Endodermal cell (in vitro differentiated cells): Measurements from ENCODE around the gene ADAR. TPM values are rescaled to one million over a fixed set of nuclear protein-coding genes. Genes with fewer than 3 reads are reported as not detected.

Experiments used
- DNase-seq: peaks from one replicate; pipeline ENCODE4 v3.0.0-alpha.2; 2017
- H3K27ac ChIP-seq: 2 replicates; pipeline ENCODE4 v1.5.1; 2013; ENCODE audit warnings: mild to moderate bottlenecking, low read depth, low read length, moderate library complexity
- H3K27me3 ChIP-seq: 2 replicates; pipeline ENCODE4 v1.6.1; 2013; ENCODE audit warnings: mild to moderate bottlenecking, low read length, moderate library complexity; ENCODE audit not compliant: insufficient read depth, control insufficient read depth, poor library complexity, severe bottlenecking
- H3K36me3 ChIP-seq: 2 replicates; pipeline ENCODE4 v1.7.0; 2013; ENCODE audit warnings: mild to moderate bottlenecking, low read length, moderate library complexity; ENCODE audit not compliant: control insufficient read depth, insufficient read depth
- H3K4me1 ChIP-seq: one replicate; pipeline ENCODE4 v1.7.0; 2013; ENCODE audit warnings: low read length; ENCODE audit not compliant: control insufficient read depth, insufficient read depth
- H3K4me3 ChIP-seq: 2 replicates; pipeline ENCODE4 v1.5.1; 2013; ENCODE audit warnings: mild to moderate bottlenecking, low read length, moderate library complexity
- H3K9ac ChIP-seq: 2 replicates; pipeline ENCODE4 v1.6.1; 2013; ENCODE audit warnings: mild to moderate bottlenecking, low read length, moderate library complexity; ENCODE audit not compliant: poor library complexity, severe bottlenecking; ENCODE audit errors: extremely low read depth
- H3K9me3 ChIP-seq: 2 replicates; pipeline ENCODE4 v1.6.1; 2013; ENCODE audit warnings: mild to moderate bottlenecking, low read length, moderate library complexity; ENCODE audit not compliant: control insufficient read depth
- H3K27ac Mint-ChIP-seq: 2 replicates; pipeline ENCODE4 v1.8.0; 2020; ENCODE audit warnings: mixed read lengths
- H3K27me3 Mint-ChIP-seq: 2 replicates; pipeline ENCODE4 v1.8.0; 2021; ENCODE audit warnings: mild to moderate bottlenecking, mixed read lengths; ENCODE audit not compliant: insufficient read depth
- H3K36me3 Mint-ChIP-seq: 2 replicates; pipeline ENCODE4 v1.8.0; 2020; ENCODE audit warnings: low read depth, mixed read lengths
- H3K4me1 Mint-ChIP-seq: 2 replicates; pipeline ENCODE4 v1.8.0; 2020; ENCODE audit warnings: mixed read lengths
- H3K4me3 Mint-ChIP-seq: 2 replicates; pipeline ENCODE4 v1.8.0; 2020; ENCODE audit warnings: mild to moderate bottlenecking, moderate library complexity, mixed read lengths
- H3K9me3 Mint-ChIP-seq: 2 replicates; pipeline ENCODE4 v1.8.0; 2020; ENCODE audit warnings: mild to moderate bottlenecking, mixed read lengths
- WGBS, 2 experiments: methylation state at CpG; one replicate each; pipeline versions ENCODE4 v1.1.5 to v1.1.7; 2013; ENCODE audit warnings: missing lambda C conversion rate in 2 of 2, mixed read lengths in 1 of 2; ENCODE audit not compliant: insufficient coverage in 1 of 2, insufficient read length in 1 of 2; 5-methylcytosine and 5-hydroxymethylcytosine counted together
- total RNA-seq, 2 donors: library from RNA; stranded (reverse); fragmentation: NEBNext Ultra II Directional in 1 of 2; extraction: Animal tissue kit (Norgen Biotek cat#: 25700) in 1 of 2; gene quantifications; 2 replicates in 1 of 2; 3 replicates in 1 of 2; pipeline ENCODE4 v1.2.1, GENCODE V29; 2021
- TF ChIP-seq, protein P1 (sequence below): fragments of 200-600 bp; sonication (generic); conservative IDR thresholded peaks from 2 replicates; pipeline ENCODE4 v1.5.0; 2021; ENCODE audit warnings: antibody characterized with exemption, mild to moderate bottlenecking

Gene ADAR
- total RNA-seq, 2 donors from 2014 or later = 148 to 166 TPM

DNA sequence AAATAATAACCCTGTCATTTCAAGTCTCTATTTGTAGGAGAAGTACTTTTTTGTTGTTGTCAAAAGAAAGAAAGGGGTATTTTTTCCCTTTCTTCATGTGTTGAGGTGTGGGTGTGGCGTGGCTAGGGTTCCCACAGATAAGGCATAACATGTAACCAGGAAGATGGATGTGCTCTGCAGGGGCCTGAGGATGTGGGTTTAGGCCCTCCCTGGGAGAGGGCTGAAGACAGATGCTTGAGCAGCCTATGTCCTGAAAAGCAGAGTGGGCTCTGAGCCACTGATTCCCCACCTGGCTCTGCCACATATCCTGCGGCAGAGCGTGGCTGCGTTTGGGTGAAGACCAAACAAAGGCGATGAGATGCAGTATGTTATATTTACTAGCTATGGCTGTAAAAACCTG is 13.9 kb upstream of the ADAR start:
- Mint-ChIP-seq H3K27ac (peak overlapping the region; percentile 55), H3K4me1 (peaks cover 17% of the 10 kb centered on the region), H3K36me3 (peaks cover 14% of the 10 kb centered on the region), H3K27me3 (no peaks in the 10 kb centered on the region), H3K9me3 (no peaks in the 10 kb centered on the region), H3K4me3 (no peak overlapping the region)
- Histone ChIP-seq H3K4me3 (no peak overlapping the region), H3K27ac (no peak overlapping the region), H3K4me1 (peaks cover 3% of the 10 kb centered on the region), H3K9ac (no peak overlapping the region), H3K27me3 (no peaks in the 10 kb centered on the region), H3K36me3 (peaks cover 27% of the 10 kb centered on the region), H3K9me3 (no peaks in the 10 kb centered on the region)
- DNase-seq = no peak
- WGBS, 2 experiments = 90 to 96% methylated on average over 4 to 5 of the region's 5 CpGs
- TF ChIP-seq, protein P1, sequence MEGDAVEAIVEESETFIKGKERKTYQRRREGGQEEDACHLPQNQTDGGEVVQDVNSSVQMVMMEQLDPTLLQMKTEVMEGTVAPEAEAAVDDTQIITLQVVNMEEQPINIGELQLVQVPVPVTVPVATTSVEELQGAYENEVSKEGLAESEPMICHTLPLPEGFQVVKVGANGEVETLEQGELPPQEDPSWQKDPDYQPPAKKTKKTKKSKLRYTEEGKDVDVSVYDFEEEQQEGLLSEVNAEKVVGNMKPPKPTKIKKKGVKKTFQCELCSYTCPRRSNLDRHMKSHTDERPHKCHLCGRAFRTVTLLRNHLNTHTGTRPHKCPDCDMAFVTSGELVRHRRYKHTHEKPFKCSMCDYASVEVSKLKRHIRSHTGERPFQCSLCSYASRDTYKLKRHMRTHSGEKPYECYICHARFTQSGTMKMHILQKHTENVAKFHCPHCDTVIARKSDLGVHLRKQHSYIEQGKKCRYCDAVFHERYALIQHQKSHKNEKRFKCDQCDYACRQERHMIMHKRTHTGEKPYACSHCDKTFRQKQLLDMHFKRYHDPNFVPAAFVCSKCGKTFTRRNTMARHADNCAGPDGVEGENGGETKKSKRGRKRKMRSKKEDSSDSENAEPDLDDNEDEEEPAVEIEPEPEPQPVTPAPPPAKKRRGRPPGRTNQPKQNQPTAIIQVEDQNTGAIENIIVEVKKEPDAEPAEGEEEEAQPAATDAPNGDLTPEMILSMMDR = no peak

DNA sequence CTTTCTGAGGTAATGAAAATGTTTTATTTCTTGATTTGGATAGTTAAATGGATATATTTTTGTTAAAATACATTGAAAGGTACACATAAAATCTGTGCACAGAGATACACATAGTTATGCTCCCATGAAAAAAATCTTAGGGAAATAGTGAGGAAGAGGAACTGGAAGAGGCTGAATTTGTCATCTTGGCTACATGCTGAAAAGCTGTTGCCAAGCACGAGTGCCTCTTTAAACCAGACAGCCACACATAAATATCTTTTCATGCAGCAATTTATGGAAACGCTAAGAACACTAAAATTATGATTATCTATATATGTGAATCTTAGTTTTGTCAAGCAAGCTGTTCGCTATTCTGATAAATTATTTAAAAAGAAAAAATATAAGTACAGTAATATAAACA is 12.8 kb upstream of the ADAR start:
- H3K9me3 ChIP-seq = no peaks in the 10 kb centered on the region
- Mint-ChIP-seq H3K36me3 (peaks cover 14% of the 10 kb centered on the region), H3K4me1 (peaks cover 21% of the 10 kb centered on the region), H3K27me3 (no peaks in the 10 kb centered on the region), H3K27ac (no peak overlapping the region), H3K4me3 (no peak overlapping the region), H3K9me3 (no peaks in the 10 kb centered on the region)
- TF ChIP-seq, protein P1 = no peak
- H3K9ac ChIP-seq = no peak overlapping the region
- H3K27me3 ChIP-seq = no peaks in the 10 kb centered on the region
- H3K4me3 ChIP-seq = no peak overlapping the region
- no peak overlapping the region for H3K27ac ChIP-seq
- DNase-seq = no peak
- peaks cover 27% of the 10 kb centered on the region for H3K36me3 ChIP-seq
- peaks cover 3% of the 10 kb centered on the region for H3K4me1 ChIP-seq
- WGBS, 2 experiments = 100% methylated on average over 1 of the region's 3 CpGs; no CpG with 5 or more reads in 1 of the 2 experiments

DNA sequence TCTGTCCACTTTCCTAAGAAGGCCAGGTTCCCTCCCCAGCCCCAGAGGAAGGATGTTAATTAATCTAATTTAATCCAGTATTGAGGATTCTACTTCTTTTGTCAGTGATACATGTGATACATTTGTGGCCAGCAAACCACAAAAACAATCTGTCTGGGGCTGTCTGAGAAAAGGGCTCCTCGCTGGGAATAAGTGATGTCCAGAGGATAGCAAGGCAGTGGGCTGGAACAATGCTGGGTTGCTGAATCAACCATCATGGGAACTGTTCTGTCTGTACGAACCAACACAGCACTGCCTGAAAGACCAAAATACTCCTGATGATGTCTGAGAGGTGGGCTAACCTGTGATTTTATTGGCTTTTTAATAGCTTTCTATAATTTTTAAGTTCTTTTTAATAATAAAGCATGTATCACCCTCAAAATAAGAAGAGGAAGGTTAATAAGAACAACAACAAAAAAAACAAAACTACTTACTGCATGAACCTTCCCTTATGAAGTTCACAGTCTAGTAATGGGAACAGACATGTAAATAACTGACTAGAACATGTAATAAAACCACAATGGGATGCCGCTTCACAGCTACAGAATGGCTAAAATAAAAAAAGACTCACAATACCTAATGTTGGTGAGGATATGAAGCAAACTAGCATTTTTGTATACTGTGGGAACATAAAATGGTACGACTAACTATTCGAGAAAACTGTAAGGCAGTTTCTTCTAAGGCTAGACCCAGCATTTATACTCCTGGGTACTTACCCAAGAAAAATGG is 11.4 kb upstream of the ADAR start:
- WGBS, 2 experiments = 94 to 100% methylated on average over 2 to 5 of the region's 5 CpGs
- H3K4me1 Mint-ChIP-seq = peaks cover 32% of the 10 kb centered on the region

More for the DNA sequence above, 11.4 kb upstream of the ADAR start:
- H3K27ac Mint-ChIP-seq = no peak overlapping the region
- Histone ChIP-seq H3K9ac (no peak overlapping the region), H3K27ac (no peak overlapping the region), H3K27me3 (no peaks in the 10 kb centered on the region), H3K9me3 (no peaks in the 10 kb centered on the region), H3K36me3 (peaks cover 24% of the 10 kb centered on the region), H3K4me3 (no peak overlapping the region), H3K4me1 (peaks cover 10% of the 10 kb centered on the region)
- peaks cover 10% of the 10 kb centered on the region for H3K36me3 Mint-ChIP-seq
- TF ChIP-seq, protein P1 = no peak
- H3K27me3 Mint-ChIP-seq = no peaks in the 10 kb centered on the region
- no peak for DNase-seq
- H3K9me3 Mint-ChIP-seq = no peaks in the 10 kb centered on the region
- no peak overlapping the region for H3K4me3 Mint-ChIP-seq
